GM12875 (cell line): Measurements from ENCODE around the gene MTTP.

Experiments
- H3K4me3 ChIP-seq: one replicate; pipeline ENCODE4 v1.5.1; 2011; ENCODE audit warnings: low read depth, low read length, control low read depth
- CTCF ChIP-seq: IDR thresholded peaks from 2 replicates; pipeline ENCODE4 v1.5.1; 2011; ENCODE audit warnings: low read depth, mild to moderate bottlenecking, control low read depth, inconsistent platforms, low read length, moderate library complexity, borderline replicate concordance; ENCODE audit not compliant: insufficient read depth

MTTP gene

GRCh38 chr4:99648321-99648720, 73.7 kb downstream of the MTTP start:
- H3K4me3 ChIP-seq, result no peak overlapping the region
- TF ChIP-seq CTCF, result no peak

GRCh38 chr4:99649208-99649607, 74.6 kb downstream of the MTTP start:
- no peak overlapping the region for H3K4me3 ChIP-seq
- no peak for TF ChIP-seq CTCF

DNA sequence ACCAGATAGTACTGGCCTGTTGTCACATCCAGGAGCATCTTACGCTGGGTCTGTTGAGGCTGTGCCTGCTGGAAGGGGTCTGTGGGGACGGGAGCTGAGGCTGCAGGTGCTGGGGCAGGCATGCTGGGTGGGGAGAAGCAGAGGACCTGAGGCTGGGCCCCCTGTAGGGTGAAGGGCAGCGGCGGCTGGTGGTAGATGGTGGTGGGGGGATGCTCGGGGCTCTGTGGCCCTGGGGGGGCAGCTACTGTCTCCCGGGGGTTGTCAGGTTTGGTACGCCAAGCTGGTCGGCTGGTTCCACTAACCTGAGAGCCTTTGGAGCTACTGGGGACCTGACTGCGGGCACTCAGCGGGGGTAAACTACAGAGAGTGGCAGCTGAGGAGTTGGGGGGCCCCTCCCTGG, 75.2 kb downstream of the MTTP start:
- no peak for TF ChIP-seq CTCF
- no peak overlapping the region for H3K4me3 ChIP-seq

DNA sequence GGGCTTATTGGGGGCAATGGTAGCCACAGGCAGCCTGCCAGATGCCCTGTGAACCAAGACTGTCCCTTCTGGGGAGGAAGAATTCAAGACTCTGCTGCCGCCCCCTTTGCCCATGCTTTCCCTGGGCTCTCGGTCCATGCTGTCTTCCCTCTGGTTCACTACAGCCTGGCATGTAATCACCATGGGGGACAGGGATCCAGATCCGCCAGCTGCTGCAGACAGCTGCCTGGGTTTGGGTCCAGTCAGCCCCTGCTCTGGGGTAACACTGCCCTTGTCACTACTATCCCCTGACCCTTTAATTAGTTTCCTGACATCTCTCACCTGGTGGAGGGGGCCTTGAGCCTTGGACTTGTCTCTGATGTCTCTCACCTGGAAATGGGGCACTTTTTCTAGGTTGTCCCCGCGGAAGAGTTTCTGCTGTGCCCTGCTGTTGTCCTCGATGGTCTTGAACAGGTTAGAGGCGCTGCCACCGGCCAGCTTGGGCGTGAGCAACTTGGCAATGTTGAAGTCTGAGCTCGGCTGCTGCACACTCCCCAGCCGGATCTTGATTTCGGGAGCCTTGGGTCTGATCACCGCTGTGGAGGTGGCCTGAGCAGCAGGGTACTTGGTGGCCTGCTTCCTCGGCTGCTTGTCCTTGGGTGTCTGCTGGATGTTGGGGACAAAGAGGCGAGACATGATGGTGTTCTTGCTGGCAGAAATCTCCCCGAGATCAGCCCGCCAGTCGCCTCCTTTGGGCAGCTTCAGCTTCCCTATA, 76.6 kb downstream of the MTTP start:
- TF ChIP-seq CTCF, result no peak
- no peak overlapping the region for H3K4me3 ChIP-seq

GRCh38 chr4:99651811-99652485, 77.3 kb downstream of the MTTP start:
- TF ChIP-seq CTCF, result no peak
- H3K4me3 ChIP-seq, result no peak overlapping the region

DNA sequence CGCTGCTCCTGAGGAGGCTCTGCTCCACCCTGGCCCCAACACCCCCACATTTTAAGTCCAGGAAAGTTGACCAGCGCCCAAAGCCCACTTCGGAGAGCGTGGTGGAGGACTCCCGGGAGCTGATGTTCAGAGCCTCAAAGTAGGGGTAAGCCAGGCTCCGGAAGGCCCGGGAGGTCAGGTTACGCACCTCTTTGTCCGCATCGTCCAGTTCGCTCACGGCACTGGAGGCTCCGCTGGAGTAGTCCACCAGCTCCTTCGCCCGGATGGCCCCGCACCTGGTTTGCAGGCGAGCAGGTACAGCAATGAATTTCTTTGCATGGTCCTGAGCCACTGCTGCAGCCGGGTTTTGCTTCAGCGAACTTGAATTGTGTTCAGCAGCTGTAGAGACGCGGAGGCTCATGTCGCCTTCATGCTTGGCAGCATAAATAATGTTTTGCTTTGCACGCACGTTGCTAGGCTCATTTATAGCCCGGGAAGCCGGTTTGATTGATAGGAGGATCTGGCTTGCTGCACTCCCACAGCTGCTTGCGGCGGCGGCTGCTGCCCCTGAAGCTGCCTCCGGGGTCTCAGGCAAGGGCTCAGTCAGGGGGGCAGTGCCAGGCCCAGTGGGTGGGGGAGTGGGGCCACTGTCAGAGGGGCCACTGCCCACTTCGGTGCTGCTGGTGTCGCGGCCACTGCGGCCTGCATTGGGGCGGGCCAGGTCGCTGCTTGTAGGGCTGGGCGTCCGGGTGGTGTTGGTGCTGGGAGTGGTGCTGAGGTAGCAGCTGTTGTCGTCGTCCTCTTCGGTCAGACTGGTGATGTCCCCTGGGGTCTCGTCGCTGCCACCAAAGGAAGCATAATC, 78.2 kb downstream of the MTTP start:
- H3K4me3 ChIP-seq, result no peak overlapping the region
- TF ChIP-seq CTCF, result no peak
